Measurements from ENCODE around the gene NPDC1. TPM values are rescaled to one million over a fixed set of nuclear protein-coding genes. Genes with fewer than 3 reads are reported as not detected.
A peak's percentile ranks its signal among the peaks of the same experiment; 100 is the strongest.

The NPDC1 gene
- total RNA-seq, 1 donor = 23.8 TPM

DNA sequence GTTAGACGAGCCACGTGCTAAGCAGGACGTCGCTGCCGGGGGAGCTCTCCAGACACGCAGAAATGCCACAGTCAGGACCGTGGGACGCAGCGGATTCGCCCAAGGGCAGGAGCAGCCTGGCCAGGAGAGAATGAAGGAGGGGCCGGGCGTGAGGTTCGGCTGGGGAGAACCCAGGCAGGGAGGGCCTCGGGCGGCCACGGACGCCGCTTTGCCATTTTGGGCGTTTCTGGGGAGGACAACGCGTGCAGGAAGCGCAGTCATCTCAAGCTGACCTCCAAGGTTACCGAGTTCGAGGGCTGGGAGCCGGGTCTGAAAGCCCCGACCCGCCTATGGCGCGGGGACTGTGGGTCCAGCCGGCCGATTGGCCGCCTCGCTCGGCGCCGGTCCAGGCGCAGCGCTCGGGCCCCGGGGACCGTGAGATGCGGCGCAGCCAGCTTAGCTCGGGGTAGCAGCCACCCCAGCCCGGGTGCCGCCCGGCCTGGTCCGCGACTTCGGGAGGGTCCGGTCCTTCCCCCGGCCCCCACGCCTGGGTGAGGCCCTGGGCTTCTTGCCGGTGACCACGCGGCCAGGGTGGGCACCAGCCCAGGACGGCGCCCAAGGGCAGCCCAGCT lies 40.0 kb upstream of the NPDC1 start:
- TF ChIP-seq CTCF (IDR thresholded peaks at IDR 0.05; ENCODE audit: insufficient read depth, low read length) = no peak
- peak overlapping the region; percentile 76 for H3K4me3 ChIP-seq (ENCODE audit: low read depth, low read length)
- peak; percentile 39 for DNase-seq (ENCODE audit: low read depth)

DNA sequence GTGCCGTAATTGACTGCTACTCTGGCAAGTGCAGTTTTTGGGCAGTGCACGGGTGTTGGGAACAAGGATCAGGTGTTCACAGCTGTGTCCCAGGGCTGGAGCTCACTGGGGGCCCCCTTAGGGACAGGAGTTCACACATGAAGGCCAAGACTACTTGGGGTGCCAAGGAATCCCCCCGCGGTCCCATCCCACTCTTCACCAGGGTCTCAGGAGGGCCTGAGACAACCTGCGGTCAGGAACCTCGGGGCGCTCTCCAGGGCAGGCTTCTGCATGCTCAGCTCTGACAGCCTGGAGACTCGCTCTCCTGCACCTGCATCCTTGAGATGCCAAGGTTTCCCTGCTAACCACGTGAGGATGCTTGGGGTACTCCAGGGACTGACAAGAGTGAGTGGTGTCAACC lies 38.5 kb upstream of the NPDC1 start:
- no peak for DNase-seq (ENCODE audit: low read depth)
- TF ChIP-seq CTCF (IDR thresholded peaks at IDR 0.05; ENCODE audit: insufficient read depth, low read length) = no peak
- no peak overlapping the region for H3K4me3 ChIP-seq (ENCODE audit: low read depth, low read length)

GRCh38 chr9:137083394-137084004 lies 37.5 kb upstream of the NPDC1 start:
- no peak for TF ChIP-seq CTCF (IDR thresholded peaks at IDR 0.05; ENCODE audit: insufficient read depth, low read length)
- no peak overlapping the region for H3K4me3 ChIP-seq (ENCODE audit: low read depth, low read length)

DNA sequence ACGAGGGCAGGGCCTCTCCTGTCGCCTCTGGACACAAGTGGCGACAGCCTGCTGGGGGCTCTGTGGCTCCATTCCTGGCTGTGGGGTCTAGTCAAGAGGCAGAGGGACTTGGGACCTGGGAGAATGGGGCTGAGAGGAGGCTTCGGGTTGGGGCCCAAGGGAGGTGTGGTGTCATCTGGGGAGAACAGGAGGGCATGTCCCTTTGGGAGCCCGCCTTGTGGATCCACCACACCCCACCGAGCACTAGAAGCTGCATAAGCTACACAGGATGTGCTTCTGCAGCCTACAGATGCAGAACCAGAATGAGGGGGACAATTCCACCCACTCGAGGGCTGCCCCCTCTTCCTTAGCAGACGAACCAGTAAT lies 36.9 kb upstream of the NPDC1 start:
- no peak for TF ChIP-seq CTCF (IDR thresholded peaks at IDR 0.05; ENCODE audit: insufficient read depth, low read length)
- H3K4me3 ChIP-seq (ENCODE audit: low read depth, low read length) = no peak overlapping the region
- DNase-seq (ENCODE audit: low read depth) = no peak

More at GRCh38 chr9:137083394-137084004, 37.5 kb upstream of the NPDC1 start:
- peak; percentile 96 for DNase-seq (ENCODE audit: low read depth)

DNA sequence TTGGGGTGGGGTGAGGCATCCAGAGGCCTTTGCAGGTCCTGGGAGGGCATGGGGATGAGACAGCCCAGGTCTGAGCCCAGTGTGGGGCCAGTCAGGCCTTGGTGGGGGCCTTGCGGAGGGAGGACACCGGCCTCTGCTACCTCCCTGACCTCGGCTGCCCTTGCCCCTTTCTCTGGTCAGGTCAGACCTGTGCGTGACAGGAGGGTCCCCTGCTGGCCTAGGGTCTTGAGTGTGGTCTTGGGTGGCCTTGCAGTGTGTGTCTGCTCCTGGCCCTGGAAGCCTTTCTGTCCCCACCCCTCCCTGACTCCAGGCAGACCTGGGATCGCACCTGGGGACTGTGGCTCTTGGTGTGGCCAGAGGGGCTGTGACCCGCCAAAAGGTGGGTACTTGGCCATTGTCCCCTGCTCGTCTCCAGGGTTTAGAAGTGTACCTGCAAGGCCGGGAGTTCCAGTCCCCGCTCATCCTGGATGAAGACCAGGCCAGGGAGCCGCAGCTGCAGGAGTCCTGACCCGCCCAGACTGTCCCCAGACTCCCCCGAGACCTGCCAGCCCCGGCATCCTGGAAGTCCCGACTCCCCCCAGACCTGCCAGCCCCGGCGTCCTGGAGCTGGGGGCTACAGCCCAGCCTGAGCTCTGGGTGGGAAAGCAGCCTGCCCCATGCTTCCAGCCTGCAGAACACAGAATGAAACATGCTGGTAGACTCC lies 36.4 kb upstream of the NPDC1 start:
- H3K4me3 ChIP-seq (ENCODE audit: low read depth, low read length) = no peak overlapping the region
- DNase-seq (ENCODE audit: low read depth) = no peak
- TF ChIP-seq CTCF (IDR thresholded peaks at IDR 0.05; ENCODE audit: insufficient read depth, low read length) = no peak

GRCh38 chr9:137080260-137081122 lies 34.5 kb upstream of the NPDC1 start:
- no peak overlapping the region for H3K4me3 ChIP-seq (ENCODE audit: low read depth, low read length)
- no peak for DNase-seq (ENCODE audit: low read depth)
- no peak for TF ChIP-seq CTCF (IDR thresholded peaks at IDR 0.05; ENCODE audit: insufficient read depth, low read length)

All from fibroblast of the aortic adventitia (primary cell).